Measurements from ENCODE around the gene PXDN.

DNA sequence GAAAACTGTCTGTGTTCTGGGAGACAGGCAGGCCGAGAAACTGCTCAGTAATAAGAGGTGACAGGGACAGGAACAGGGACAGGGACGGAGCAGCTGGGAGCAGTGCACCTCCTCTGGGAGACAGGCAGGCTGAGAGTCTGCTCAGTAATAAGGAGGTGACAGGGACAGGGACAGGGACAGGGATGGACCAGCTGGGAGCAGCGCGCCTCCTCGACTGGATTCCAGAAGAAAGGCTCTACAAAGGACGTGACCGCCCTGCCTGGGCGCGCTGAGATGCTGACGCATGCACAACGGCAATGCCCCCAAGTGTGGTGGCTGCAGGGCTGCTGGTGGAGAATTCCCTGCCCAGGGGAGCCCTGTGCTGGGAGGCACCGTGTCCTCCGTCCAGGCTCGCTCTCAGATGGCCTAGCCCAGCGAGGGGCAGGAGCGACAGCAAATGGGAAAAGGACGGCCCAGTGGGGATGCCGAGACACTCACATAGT, 44.2 kb upstream of the PXDN start:
- TF ChIP-seq CTCF (conservative IDR thresholded peaks at IDR 0.05; ENCODE audit: low read depth, low read length): no peak
- TF ChIP-seq, protein P1, sequence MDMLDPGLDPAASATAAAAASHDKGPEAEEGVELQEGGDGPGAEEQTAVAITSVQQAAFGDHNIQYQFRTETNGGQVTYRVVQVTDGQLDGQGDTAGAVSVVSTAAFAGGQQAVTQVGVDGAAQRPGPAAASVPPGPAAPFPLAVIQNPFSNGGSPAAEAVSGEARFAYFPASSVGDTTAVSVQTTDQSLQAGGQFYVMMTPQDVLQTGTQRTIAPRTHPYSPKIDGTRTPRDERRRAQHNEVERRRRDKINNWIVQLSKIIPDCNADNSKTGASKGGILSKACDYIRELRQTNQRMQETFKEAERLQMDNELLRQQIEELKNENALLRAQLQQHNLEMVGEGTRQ (IDR thresholded peaks at IDR 0.05; ENCODE audit: low read depth, low read length): no peak
- no peak for TF ChIP-seq POLR2A (IDR thresholded peaks at IDR 0.05; ENCODE audit: low read depth, low read length)
- no peak for TF ChIP-seq CHD1 (IDR thresholded peaks at IDR 0.05; ENCODE audit: low read depth, low read length)
- TF ChIP-seq SMC3 (IDR thresholded peaks at IDR 0.05; ENCODE audit: low read depth, low read length): no peak
